Activated CD8-positive, alpha-beta memory T cell treated with anti-CD3 and anti-CD28 coated beads for 48 hours (primary cell): ENCODE data around the gene ARMC12.
A peak's percentile ranks its signal among the peaks of the same experiment; 100 is the strongest.

Experiments
- DNase-seq, 3 experiments: peaks; one replicate each; pipeline ENCODE4 v3.0.0-alpha.2; 2020; ENCODE audit warnings: low read depth in 2 of 3, low spot score in 2 of 3

ARMC12 gene

DNA sequence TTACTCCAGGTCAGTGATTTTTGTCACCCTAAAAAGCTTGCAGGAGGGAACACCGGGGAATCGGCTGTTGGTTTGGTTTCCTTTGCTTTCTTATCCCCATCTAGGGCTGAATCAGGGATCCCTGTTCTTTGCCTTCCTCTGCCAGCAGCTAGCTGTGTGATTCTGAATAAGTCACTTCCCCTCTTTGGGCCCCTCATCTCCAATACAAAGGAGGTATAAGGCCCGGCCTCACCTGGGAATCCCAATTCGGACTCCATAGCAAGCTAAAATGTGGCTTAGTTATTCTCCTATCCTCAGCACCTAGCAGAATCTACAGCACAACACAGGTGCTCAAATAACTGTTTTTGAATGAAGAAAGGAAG, 18.5 kb upstream of the ARMC12 start:
- no peak for DNase-seq

DNA sequence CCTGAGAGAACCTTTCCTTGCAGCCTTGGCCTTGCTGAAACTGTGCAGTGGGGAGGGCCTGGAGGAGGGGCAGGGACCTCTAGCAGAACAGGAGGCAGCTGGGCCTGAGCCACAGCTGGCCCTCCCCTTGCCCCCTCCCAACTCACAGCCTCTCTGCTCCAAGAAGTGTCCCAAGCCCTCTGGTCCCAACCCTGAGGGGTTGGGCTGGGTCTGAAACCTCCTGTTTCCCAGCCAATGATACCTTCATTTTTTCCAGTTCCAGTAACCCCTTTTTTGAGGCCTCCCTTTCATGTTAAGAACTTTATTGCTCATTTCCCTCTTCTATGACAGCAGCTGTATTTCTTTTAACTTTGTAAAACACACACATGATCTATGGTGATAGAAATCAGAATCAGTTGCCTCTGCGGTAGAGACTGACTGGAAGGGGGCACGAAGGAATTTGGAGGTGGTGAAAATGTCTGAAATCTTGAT, 17.9 kb upstream of the ARMC12 start:
- DNase-seq, result no peak

DNA sequence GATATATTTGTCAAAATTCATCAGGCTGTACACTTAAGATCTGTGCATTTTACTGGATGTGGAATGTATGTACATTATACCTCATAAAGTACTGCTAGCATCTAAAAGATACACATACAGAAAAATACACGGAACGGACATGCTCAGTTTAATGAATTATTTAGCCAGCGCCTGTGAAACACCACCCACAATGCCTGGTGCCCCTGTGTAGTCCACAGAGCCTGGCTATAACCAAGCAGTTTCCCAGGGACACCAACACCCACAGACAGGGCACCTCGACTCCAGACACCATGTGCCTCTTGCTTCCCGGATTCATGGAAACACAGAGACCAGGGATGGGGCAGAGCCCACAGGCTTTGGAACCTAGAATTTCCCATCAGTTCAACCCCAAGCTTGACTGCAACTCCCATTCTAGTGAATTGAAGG, 17.4 kb upstream of the ARMC12 start:
- DNase-seq, result no peak

- DNase-seq, result no peak
Measured at GRCh38 chr6:35719830-35720733, 16.8 kb upstream of the ARMC12 start.

DNA sequence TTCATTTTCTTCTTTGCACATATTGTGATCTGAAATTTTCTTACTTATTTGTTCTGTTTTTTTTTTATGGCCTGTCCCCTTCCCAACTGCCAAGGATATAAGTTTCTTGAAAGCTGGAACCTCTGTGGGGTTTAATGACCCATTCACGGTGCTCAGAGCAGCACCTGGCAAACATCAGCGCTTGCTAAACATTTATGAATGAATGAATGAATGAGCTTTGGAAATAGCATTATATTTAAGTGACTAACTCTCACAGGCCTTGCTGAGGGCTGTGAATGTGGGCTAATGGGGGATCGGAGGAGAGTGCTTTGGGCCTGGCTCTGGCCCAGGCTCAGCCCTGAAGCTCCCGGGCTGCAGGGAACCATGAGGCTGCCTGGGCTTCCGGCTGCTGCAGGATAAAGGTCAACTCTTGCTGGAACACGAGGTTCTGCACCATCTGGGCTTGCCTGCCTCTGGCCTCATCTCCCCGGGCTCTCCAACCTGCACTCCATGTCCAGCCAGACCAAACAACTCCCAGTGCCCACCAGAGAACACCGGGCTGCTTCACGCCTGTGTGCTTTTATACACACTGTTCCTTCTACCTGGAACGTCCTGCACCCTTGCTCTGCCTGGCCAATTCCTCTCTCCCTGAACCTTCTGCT, 14.6 kb upstream of the ARMC12 start:
- DNase-seq, result no peak

- DNase-seq, result no peak
Measured at GRCh38 chr6:35723587-35723986, 13.2 kb upstream of the ARMC12 start.

DNA sequence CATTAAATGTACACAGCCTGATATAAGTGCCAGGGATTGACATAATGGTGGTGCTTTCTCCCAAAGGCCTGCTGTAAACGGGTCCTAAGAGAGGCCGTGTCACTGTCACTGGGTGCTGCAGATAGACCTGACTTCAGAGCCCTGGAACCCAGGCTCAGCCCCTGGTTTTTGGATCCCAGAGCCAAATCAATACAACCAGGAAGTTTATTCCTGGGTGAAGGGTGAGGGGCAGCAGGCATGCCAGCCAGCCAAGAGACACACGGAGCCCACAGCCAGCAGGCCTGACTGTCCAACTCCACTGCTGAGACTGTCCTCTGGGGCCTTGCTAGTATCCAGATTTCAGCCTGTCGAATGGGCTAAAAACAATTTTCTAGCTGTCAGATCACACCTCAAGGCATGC, 12.8 kb upstream of the ARMC12 start:
- DNase-seq, result no peak

DNA sequence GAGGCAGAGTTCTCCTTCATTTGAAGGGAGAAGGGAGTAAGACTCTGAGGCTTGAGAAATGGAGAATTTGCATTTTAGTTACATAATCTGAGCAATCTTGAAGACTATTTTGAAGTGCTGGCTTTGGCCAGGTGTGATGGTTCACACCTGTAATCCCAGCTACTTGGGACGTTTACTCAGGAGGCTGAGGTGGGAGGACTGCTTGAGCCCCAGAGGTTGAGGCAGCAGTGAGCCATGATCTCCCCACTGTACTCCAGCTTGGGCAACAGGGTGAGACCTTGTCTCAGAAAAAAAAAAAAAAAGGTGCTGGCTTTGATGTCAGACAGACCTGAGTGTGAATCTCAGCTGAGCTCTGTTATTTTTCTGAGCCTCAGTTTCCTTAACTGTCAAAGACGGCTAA, 12.4 kb upstream of the ARMC12 start:
- no peak for DNase-seq

GRCh38 chr6:35725081-35725708, 11.6 kb upstream of the ARMC12 start:
- no peak for DNase-seq

GRCh38 chr6:35725721-35726438, 11.0 kb upstream of the ARMC12 start:
- no peak for DNase-seq

GRCh38 chr6:35727231-35727934, 9.4 kb upstream of the ARMC12 start:
- no peak for DNase-seq

- DNase-seq, result peak; percentile 62 to 77 (median 66)
Measured at GRCh38 chr6:35727935-35728682, 8.7 kb upstream of the ARMC12 start.

DNA sequence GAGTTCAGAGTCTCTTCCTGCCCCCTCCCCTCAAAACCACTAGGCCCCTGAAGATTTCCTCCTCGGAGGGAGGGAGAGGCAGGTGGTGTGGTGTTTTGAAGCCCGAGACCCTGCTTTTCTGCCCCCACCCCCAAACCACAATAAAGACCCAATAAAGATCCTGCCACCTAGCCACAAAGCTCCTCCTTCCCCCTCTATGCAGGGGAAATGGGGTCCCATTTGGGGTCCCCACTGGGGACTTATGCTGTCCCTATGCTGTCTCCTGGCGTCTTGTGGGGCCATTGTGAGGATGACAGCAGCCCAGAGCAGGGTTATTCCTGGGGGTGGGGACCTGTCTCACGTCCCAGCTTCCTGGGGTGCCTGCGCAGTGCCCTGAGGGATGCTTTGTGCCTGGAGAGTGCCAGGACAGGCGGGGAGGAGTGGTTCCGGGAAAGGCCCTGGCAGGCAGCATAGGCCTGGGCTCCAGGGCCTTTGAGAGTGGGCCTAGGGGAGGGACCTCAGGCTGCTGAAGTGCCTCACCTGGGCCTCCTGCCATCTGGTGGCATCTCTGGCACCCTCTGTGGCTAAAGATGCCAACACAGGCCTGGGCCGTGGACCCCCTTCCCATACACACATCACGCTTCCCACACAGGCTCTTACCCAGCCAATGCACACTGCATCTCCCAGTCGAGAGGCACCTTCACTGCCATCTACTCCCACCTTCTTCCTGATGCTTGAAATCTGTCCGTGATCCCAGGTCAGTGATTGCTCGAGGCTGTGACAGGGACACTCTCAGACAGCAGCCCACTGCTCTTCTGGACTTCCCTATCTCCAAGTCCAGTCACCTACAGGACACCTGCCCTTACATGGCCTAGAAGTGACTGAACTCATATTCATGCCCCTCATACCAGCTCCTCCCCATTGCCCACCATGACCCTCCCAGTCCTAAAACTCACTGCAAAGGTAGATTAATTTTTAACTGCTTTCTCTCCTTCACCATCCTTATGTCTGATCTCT, 7.9 kb upstream of the ARMC12 start:
- DNase-seq, result no peak

DNA sequence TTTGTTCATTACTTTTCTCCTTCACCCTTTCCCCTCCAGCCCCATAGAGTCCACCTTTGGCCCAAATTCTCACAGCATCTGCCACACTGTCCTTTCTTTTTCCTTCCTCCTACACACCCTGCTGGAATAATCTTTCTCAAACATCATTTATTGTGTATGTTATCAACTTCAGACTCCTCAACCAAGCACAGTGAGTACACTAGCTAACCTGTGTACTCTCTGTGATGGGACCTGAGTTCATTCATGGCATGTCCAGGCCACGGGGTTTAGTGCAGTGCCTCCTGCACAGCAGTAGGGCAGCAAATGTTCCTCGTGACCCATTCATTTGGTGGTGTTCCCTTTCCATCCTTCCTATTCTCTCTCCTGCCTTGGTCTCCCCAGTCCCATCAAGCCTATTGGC, 7.1 kb upstream of the ARMC12 start:
- no peak for DNase-seq

DNA sequence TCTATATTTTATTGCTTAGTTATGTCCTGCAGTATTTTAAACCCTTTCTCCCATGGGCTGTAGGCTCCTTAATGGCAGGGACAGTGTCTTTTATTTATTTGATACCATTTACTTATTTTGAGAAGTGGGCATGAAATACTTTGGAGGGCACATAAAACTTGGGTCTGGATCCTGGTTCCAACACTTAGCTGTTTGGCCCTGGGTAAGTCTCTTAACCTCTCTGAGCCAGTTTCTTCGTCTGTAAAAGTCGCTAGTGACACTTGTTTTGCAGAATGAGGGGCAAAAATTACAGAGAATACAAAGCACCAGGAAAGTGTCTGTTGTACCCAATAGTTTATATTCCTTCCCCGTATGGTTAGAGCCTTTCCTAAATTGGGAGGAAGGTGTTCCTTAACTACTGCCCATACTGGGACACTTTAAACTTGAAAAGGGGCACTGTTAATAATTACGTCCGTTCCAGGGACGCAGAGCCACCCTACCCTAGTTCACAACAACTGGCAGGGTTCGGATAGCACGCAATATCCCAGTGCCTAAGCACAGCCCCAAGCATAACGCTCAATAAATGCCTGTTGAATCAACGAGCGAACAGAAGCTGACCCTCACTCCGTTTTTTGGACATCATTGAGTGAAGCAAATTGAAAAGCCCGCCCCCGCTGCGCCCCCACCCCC, 6.0 kb upstream of the ARMC12 start:
- no peak for DNase-seq

DNA sequence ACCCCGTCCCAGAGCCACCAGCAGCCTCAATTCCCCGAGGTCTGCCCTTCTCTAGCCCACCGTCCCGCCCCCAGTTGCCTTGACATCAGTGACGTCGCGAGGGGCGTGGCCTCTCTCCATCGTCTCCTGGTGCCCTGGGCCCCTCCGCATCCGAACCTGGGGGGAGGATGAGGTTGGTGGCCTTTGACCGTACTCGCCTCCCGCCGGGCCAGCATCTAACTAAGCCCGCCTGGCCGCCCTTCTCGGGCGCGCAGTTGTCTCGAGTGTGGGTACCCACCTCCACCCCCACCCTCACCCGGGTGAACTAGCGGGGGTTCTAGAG, 5.5 kb upstream of the ARMC12 start:
- DNase-seq, result peak; percentile 83 to 96 (median 91)

- peak; percentile 87 to 94 (median 93) for DNase-seq
Measured at GRCh38 chr6:35731736-35732532, 4.9 kb upstream of the ARMC12 start.

- DNase-seq, result no peak
Measured at GRCh38 chr6:35733633-35734032, 3.2 kb upstream of the ARMC12 start.
